MM.1S (cell line): Measurements from ENCODE around the gene HIBCH.

ENCODE experiments used
- DNase-seq: peaks from one replicate; pipeline ENCODE4 v3.0.0-alpha.2; 2015
- H2AFZ ChIP-seq: fragments of 300-600 bp; sonication (generic); 2 replicates; pipeline ENCODE4 v1.6.0; 2016; ENCODE audit warnings: antibody characterized with exemption, low read length
- H3F3A ChIP-seq: fragments of 300-600 bp; sonication (generic); 2 replicates; pipeline ENCODE4 v1.6.1; 2016; ENCODE audit warnings: mild to moderate bottlenecking, antibody characterized with exemption, low read length, moderate library complexity, mixed read lengths; ENCODE audit not compliant: insufficient read depth
- H3K27ac ChIP-seq: fragments of 300-600 bp; sonication (generic); 2 replicates; pipeline ENCODE4 v1.5.1; 2016; ENCODE audit warnings: mild to moderate bottlenecking, low read length
- H3K27me3 ChIP-seq: fragments of 300-600 bp; sonication (generic); replicated peaks from 2 replicates; pipeline ENCODE4 v1.6.0; 2016; ENCODE audit warnings: low read length; ENCODE audit not compliant: insufficient read depth
- H3K36me3 ChIP-seq: fragments of 300-600 bp; sonication (generic); replicated peaks from 2 replicates; pipeline ENCODE4 v1.6.1; 2016; ENCODE audit warnings: mild to moderate bottlenecking, low read length, mixed read lengths; ENCODE audit not compliant: insufficient read depth
- H3K4me1 ChIP-seq: fragments of 300-600 bp; sonication (generic); 2 replicates; pipeline ENCODE4 v1.6.1; 2016; ENCODE audit warnings: low read length, mixed read lengths
- H3K4me2 ChIP-seq: fragments of 300-600 bp; sonication (generic); 2 replicates; pipeline ENCODE4 v1.6.0; 2016; ENCODE audit warnings: low read depth, low read length
- H3K4me3 ChIP-seq: fragments of 300-600 bp; sonication (generic); 2 replicates; pipeline ENCODE4 v1.5.1; 2016; ENCODE audit warnings: low read length, mixed read lengths
- H3K79me2 ChIP-seq: fragments of 300-600 bp; sonication (generic); 2 replicates; pipeline ENCODE4 v1.6.1; 2016; ENCODE audit warnings: mixed run types, low read length, mixed read lengths
- H3K9ac ChIP-seq: fragments of 300-600 bp; sonication (generic); 2 replicates; pipeline ENCODE4 v1.6.1; 2016; ENCODE audit warnings: low read length, mixed read lengths
- H3K9me2 ChIP-seq: fragments of 300-600 bp; sonication (generic); replicated peaks from 2 replicates; pipeline ENCODE4 v1.6.1; 2016; ENCODE audit warnings: mild to moderate bottlenecking, low read length, mixed read lengths; ENCODE audit not compliant: insufficient read depth
- H3K9me3 ChIP-seq: fragments of 300-600 bp; sonication (generic); replicated peaks from 2 replicates; pipeline ENCODE4 v1.6.1; 2016; ENCODE audit warnings: mild to moderate bottlenecking, low read length, mixed read lengths; ENCODE audit not compliant: insufficient read depth
- H4K20me1 ChIP-seq: fragments of 300-600 bp; sonication (generic); 2 replicates; pipeline ENCODE4 v1.6.1; 2016; ENCODE audit warnings: mild to moderate bottlenecking, low read length, moderate library complexity, mixed read lengths; ENCODE audit not compliant: insufficient read depth
- CTCF ChIP-seq: fragments of 300-600 bp; sonication (generic); IDR thresholded peaks from 2 replicates; pipeline ENCODE4 v1.5.1; 2016; ENCODE audit warnings: antibody characterized with exemption, low read length, mixed read lengths
- EZH2 ChIP-seq: fragments of 300-600 bp; sonication (generic); optimal IDR thresholded peaks from 2 replicates; pipeline ENCODE3; 2017; ENCODE audit warnings: low read depth, mild to moderate bottlenecking, antibody characterized with exemption, low read length, mixed read lengths
- EZH2phosphoT487 ChIP-seq: fragments of 300-600 bp; sonication (generic); IDR thresholded peaks from 2 replicates; pipeline ENCODE4 v1.6.1; 2018; ENCODE audit warnings: antibody characterized with exemption, low read length

The HIBCH gene

GRCh38 chr2:190200603-190201002 is 119.0 kb downstream of the HIBCH start:
- Histone ChIP-seq H3K36me3 (0 out of 2 replicates have a peak, but pooled peaks cover 4% of the 10 kb centered on the region), H2AFZ (no peak overlapping the region), H3K4me2 (no peak overlapping the region), H3K9ac (no peak overlapping the region), H3K27me3 (no peaks in the 10 kb centered on the region), H4K20me1 (no peaks in the 10 kb centered on the region), H3K4me1 (no peaks in the 10 kb centered on the region), H3K9me3 (no peaks in the 10 kb centered on the region), H3K27ac (no peak overlapping the region), H3K4me3 (no peak overlapping the region), H3F3A (no peaks in the 10 kb centered on the region), H3K79me2 (peaks cover 14% of the 10 kb centered on the region), H3K9me2 (no peaks in the 10 kb centered on the region)
- DNase-seq: no peak
- TF ChIP-seq CTCF (no peak), EZH2 (no peak)

- Histone ChIP-seq H3K4me2 (no peak overlapping the region), H3K27me3 (no peaks in the 10 kb centered on the region), H3K36me3 (0 out of 2 replicates have a peak, but pooled peaks cover 4% of the 10 kb centered on the region), H3K9ac (no peak overlapping the region), H3K27ac (no peak overlapping the region), H3K9me2 (no peaks in the 10 kb centered on the region), H3K4me1 (no peaks in the 10 kb centered on the region), H3K9me3 (no peaks in the 10 kb centered on the region), H3K79me2 (peaks cover 24% of the 10 kb centered on the region), H3F3A (no peaks in the 10 kb centered on the region), H3K4me3 (no peak overlapping the region), H4K20me1 (no peaks in the 10 kb centered on the region), H2AFZ (no peak overlapping the region)
- TF ChIP-seq CTCF (no peak), EZH2 (no peak), EZH2phosphoT487 (no peak)
- no peak for DNase-seq
These were observed 120.1 kb downstream of the HIBCH start for GRCh38 chr2:190199530-190199929.

- no peak for DNase-seq
- Histone ChIP-seq H3K27ac (no peak overlapping the region), H3K9me2 (no peaks in the 10 kb centered on the region), H4K20me1 (no peaks in the 10 kb centered on the region), H3K4me2 (no peak overlapping the region), H3K9me3 (no peaks in the 10 kb centered on the region), H2AFZ (no peak overlapping the region), H3K79me2 (peaks cover 25% of the 10 kb centered on the region), H3K27me3 (no peaks in the 10 kb centered on the region), H3K4me3 (no peak overlapping the region), H3K9ac (no peak overlapping the region), H3F3A (no peaks in the 10 kb centered on the region), H3K36me3 (0 out of 2 replicates have a peak, but pooled peaks cover 4% of the 10 kb centered on the region), H3K4me1 (no peaks in the 10 kb centered on the region)
- TF ChIP-seq EZH2: no peak
- TF ChIP-seq CTCF: no peak
- TF ChIP-seq EZH2phosphoT487: no peak
These were observed 120.5 kb downstream of the HIBCH start for GRCh38 chr2:190199109-190199508.
